K562 (cell line): ENCODE data around the gene SERPINF2. TPM values are rescaled to one million over a fixed set of nuclear protein-coding genes. Genes with fewer than 3 reads are reported as not detected.

ENCODE experiments used
- ATAC-seq: fragments of 200-7000 bp; cut with Tn5 transposase; 3 replicates; pipeline ENCODE4 v1.9.1; 2020; ENCODE audit warnings: moderate library complexity
- BruUV-seq: library from RNA; stranded (reverse); fragments of 400-500 nt; replicated peaks from 2 replicates; lab custom pipeline; 2021; lab: Mats Ljungman, UMichigan
- CTCF ChIA-PET: fragments of 300-600 bp; formaldehyde crosslinking; extraction: SDS; loops from one replicate; lab custom pipeline; 2021; ENCODE audit warnings: low intra/inter-chr PET ratio; lab: Yijun Ruan, JAX
- POLR2A ChIA-PET: fragments of 300-600, 350-650 bp; sonication (Branson Sonifier 250); formaldehyde crosslinking; extraction: SDS; loops from one replicate; lab custom pipeline; 2021; ENCODE audit warnings: antibody characterized with exemption, inconsistent platforms; lab: Yijun Ruan, JAX
- DNase-seq, 4 experiments: peaks; one replicate each; pipeline versions ENCODE4 v3.0.0 to v3.0.0-alpha.2; 2011 to 2018; ENCODE audit warnings: low spot score in 3 of 4, mixed read lengths in 3 of 4; ENCODE audit errors: extremely low read depth in 1 of 4
- FAIRE-seq: peaks from 2 replicates; lab custom pipeline; 2011; peaks lifted over from hg19 to GRCh38; lab: Jason Lieb, UNC
- H2AFZ ChIP-seq: 2 replicates; pipeline ENCODE4 v1.6.0; 2011; ENCODE audit warnings: low read depth, low read length, control low read depth, inconsistent platforms
- H3K27ac ChIP-seq: fragments of 200-600 bp; 3 replicates; pipeline ENCODE4 v1.8.0; 2011; ENCODE audit warnings: low read depth, mild to moderate bottlenecking, control low read depth, inconsistent platforms, low read length, moderate library complexity, mixed read lengths; ENCODE audit errors: extremely low read depth
- H3K27me3 ChIP-seq, 2 experiments: fragments of 300-600 bp in 1 of 2; 2 replicates in 1 of 2; 3 replicates in 1 of 2; pipeline versions ENCODE4 v1.6.0 to v1.8.0; 2011; ENCODE audit warnings: inconsistent platforms in 2 of 2, low read length in 2 of 2, mild to moderate bottlenecking in 1 of 2, mixed read lengths in 1 of 2, moderate library complexity in 1 of 2; ENCODE audit not compliant: control insufficient read depth in 2 of 2, insufficient read depth in 2 of 2
- H3K36me3 ChIP-seq: fragments of 300-600 bp; 3 replicates; pipeline ENCODE4 v1.8.0; 2011; ENCODE audit warnings: mild to moderate bottlenecking, low read length, inconsistent platforms; ENCODE audit not compliant: control insufficient read depth, insufficient read depth
- H3K4me1 ChIP-seq, 2 experiments: fragments of 200-600 bp in 1 of 2; replicated peaks in 1 of 2; 2 replicates in 1 of 2; 3 replicates in 1 of 2; pipeline versions ENCODE4 v1.5.1 to v1.8.0; 2011; ENCODE audit warnings: inconsistent platforms in 2 of 2, low read length in 2 of 2, mild to moderate bottlenecking in 1 of 2, mixed read lengths in 1 of 2, moderate library complexity in 1 of 2; ENCODE audit not compliant: control insufficient read depth in 2 of 2, insufficient read depth in 2 of 2
- H3K4me2 ChIP-seq: 2 replicates; pipeline ENCODE4 v1.6.1; 2011; ENCODE audit warnings: low read length, control low read depth, inconsistent platforms, mixed read lengths; ENCODE audit not compliant: insufficient read depth
- H3K4me3 ChIP-seq: fragments of 200-600 bp; sonication (generic), shearing (Covaris generic); 2 replicates; pipeline ENCODE4 v1.5.1; 2016; ENCODE audit warnings: control low read depth, inconsistent platforms
- H3K79me2 ChIP-seq: fragments of 200-600 bp; 3 replicates; pipeline ENCODE4 v1.8.0; 2011; ENCODE audit warnings: low read length, inconsistent platforms; ENCODE audit not compliant: control insufficient read depth, insufficient read depth
- H3K9ac ChIP-seq, 2 experiments: 2 replicates each; pipeline versions ENCODE4 v1.6.0 to v1.6.1; 2011; ENCODE audit warnings: low read depth in 2 of 2, low read length in 2 of 2, control low read depth in 1 of 2, inconsistent platforms in 1 of 2, mild to moderate bottlenecking in 1 of 2, mixed read lengths in 1 of 2; ENCODE audit not compliant: insufficient read depth in 1 of 2
- H3K9me1 ChIP-seq: one replicate; pipeline ENCODE4 v1.6.0; 2011; ENCODE audit warnings: inconsistent platforms, mild to moderate bottlenecking, low read length, moderate library complexity; ENCODE audit not compliant: control insufficient read depth, insufficient read depth
- H3K9me3 ChIP-seq: replicated peaks from 2 replicates; pipeline ENCODE4 v1.5.1; 2011; ENCODE audit warnings: low read depth, low read length, inconsistent platforms; ENCODE audit not compliant: control insufficient read depth, insufficient read depth
- H4K20me1 ChIP-seq: replicated peaks from 2 replicates; pipeline ENCODE4 v1.6.1; 2011; ENCODE audit warnings: low read length, inconsistent platforms, mixed read lengths; ENCODE audit not compliant: control insufficient read depth, insufficient read depth
- NR1H2 ChIP-seq: sonication (generic); formaldehyde crosslinking; IDR thresholded peaks from 2 replicates; pipeline ENCODE4 v1.4.0; 2020; ENCODE audit warnings: mild to moderate bottlenecking, missing genetic modification reagents
- POLR2G ChIP-seq: fragments of 200-400 bp; formaldehyde crosslinking; IDR thresholded peaks from 2 replicates; pipeline ENCODE4 v1.6.1; 2017; ENCODE audit warnings: low read depth, mild to moderate bottlenecking, antibody characterized with exemption, low read length, moderate library complexity
- WGBS: fragments of 100-300 bp; shearing (Covaris generic); methylation state at CpG from one replicate; pipeline ENCODE4 v1.1.6; 2016; ENCODE audit warnings: low coverage, mixed read lengths; ENCODE audit not compliant: insufficient coverage; ENCODE audit errors: missing lambda C conversion rate; 5-methylcytosine and 5-hydroxymethylcytosine counted together
- in situ Hi-C: fragments of 300-500 bp; cut with MboI; formaldehyde crosslinking; loops from 4 replicates; pipeline ENCODE4 v1.15.0; 2018; ENCODE audit warnings: inconsistent platforms, mixed read lengths
- intact Hi-C: fragments of 100-400 bp; cut with micrococcal nuclease; formaldehyde crosslinking; loops from 2 replicates; pipeline ENCODE4 v1.14.2; 2022
- polyA plus RNA-seq, 8 experiments: library from polyadenylated mRNA; depleted of rRNA in 4 of 8; stranded (reverse) in 5 of 8; unstranded in 3 of 8; fragments of >200 nt; fragmentation: Nextera tagmentation in 2 of 8; fragmentation: Illumina TruSeq in 1 of 8; extraction: Ambion mirVana in 2 of 8; extraction: Trizol in 1 of 8; gene quantifications; 2 replicates each; pipeline versions ENCODE4 v1.2.1 to v1.2.3, GENCODE V29; 2011 to 2014; ENCODE audit warnings: inconsistent platforms in 1 of 8, missing spikeins in 1 of 8
- total RNA-seq, 7 experiments: library from RNA; depleted of rRNA in 6 of 7; stranded (reverse); fragments of >200 nt in 6 of 7; fragmentation: Illumina TruSeq in 2 of 7; extraction: Trizol in 2 of 7; gene quantifications; 2 replicates each; pipeline versions ENCODE4 v1.2.1 to v1.2.3, GENCODE V29; 2011 to 2021; ENCODE audit warnings: low replicate concordance in 1 of 7

The SERPINF2 gene
- total and polyA plus RNA-seq, 9 of the 15 experiments (the other 6 are each of a cell fraction or from before 2014, with no cell fraction given) = 0.22 TPM; not detected in 8

GRCh38 chr17:1769822-1770477 lies 27.3 kb downstream of the SERPINF2 start:
- FAIRE-seq (no peak), ATAC-seq (no peak), DNase-seq (no peak)
- Histone ChIP-seq H3K27ac (no peak overlapping the region), H3K4me3 (no peak overlapping the region), H3K9ac (peak overlapping the region in 1 of 2 experiments; percentile 52; a peak in 1 of 4 replicates), H3K9me3 (no peaks in the 10 kb centered on the region), H4K20me1 (no peaks in the 10 kb centered on the region), H3K9me1 (no peaks in the 10 kb centered on the region), H2AFZ (no peak overlapping the region), H3K79me2 (no peaks in the 10 kb centered on the region), H3K27me3 (no peaks in the 10 kb centered on the region), H3K4me2 (no peak overlapping the region), H3K36me3 (peaks cover 19% of the 10 kb centered on the region; the same call in 1 of the 3 replicates), H3K4me1 (peaks cover 4 to 15% of the 10 kb centered on the region in 2 experiments; a peak in 4 of 5 replicates)
- in situ Hi-C loops (loop anchor here (5.0 kb wide), 1 partner anchor 38 kb away; no protein-coding TSS in a partner anchor), intact Hi-C loops (no loop called here)
- TF ChIP-seq NR1H2 (CRISPR knock-in tag) (no peak), POLR2G (0 out of 2 replicates have a peak, but pooled peaks have one; percentile 46)
- BruUV-seq = no TSS peak
- 69% methylated on average over 9 of the region's 21 CpGs for WGBS
- POLR2A ChIA-PET = interaction anchor here (0.6 to 0.9 kb wide), 6 partner anchors 14 to 231 kb away, joined by 3 to 5 read pairs (median 3); no protein-coding TSS in a partner anchor
- CTCF ChIA-PET = no interaction called here
